GM04504 (cell line): Measurements from ENCODE around the gene RNF41.
A peak's percentile ranks its signal among the peaks of the same experiment; 100 is the strongest.
"Not testable (repeated sequence)": the region's sequence is repeated elsewhere in the genome, so short reads cannot be mapped to it uniquely, and the experiment has no call there.

Experiments
- DNase-seq: peaks from one replicate; pipeline ENCODE4 v3.0.0-alpha.2; 2012; ENCODE audit warnings: low read depth

Gene RNF41

GRCh38 chr12:56165369-56165768, 56.4 kb downstream of the RNF41 start:
- no peak for DNase-seq

DNA sequence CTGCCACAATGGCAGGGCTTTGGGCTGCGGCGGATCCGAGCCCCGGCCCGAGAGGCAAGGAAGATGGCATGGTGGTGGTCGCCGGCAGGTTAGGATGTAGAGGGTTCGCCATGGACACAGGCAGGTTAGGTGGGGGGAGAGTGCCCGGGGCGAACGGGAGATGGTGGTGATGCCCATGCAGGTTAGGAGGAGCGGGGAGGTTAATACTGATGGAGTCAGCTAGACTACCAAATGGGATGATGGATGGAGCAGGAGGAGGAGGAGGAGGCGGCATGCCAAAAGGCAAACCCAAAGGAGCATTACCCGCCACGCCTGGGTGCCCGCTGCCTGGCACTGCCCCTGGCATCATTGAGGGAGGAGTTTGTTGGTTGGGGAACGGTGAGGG, 57.4 kb downstream of the RNF41 start:
- DNase-seq = no peak

DNA sequence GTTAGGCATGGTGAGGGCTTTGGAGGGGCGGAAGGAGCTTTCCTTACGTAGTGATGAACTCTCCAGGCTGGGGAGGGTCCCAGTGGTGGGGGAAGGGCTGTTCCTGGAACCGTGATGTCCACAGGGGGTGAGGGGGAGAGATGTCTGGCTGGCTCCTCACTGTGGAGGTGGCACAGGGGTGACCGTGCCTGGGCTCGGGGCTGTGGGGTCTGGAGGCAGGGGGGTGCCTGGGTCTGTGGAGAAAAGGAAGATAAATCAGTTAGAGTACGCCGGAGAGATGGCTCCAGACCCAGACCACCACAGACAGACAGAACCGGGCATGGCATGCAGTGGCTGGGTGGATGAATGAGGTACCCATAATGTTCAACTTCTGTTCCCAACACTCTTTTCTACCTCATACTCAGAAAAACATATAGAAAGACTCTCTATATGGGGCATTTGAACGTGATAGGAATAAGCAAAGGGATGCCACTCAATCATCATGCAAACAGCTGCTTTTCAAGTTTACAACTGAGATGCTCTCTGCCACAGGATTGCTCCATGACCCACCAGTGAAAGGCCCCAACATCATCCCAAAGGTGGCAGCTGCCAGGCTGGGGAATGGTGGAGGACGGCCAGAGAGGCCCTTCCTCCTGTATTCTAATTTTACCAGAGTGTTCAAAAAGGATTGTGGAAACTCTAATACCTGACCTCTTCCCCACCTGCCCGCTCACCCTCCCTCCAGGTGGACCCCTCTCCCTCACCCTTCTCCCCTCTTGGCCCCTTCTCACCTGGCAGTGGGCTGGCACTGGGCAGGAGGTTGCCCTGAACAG, 58.0 kb downstream of the RNF41 start:
- DNase-seq = no peak

GRCh38 chr12:56162468-56163290, 59.0 kb downstream of the RNF41 start:
- DNase-seq = no peak

- no peak for DNase-seq
Measured at GRCh38 chr12:56161690-56162351, 59.9 kb downstream of the RNF41 start.

GRCh38 chr12:56160894-56161689, 60.6 kb downstream of the RNF41 start:
- no peak for DNase-seq

- no peak for DNase-seq
Measured at GRCh38 chr12:56160193-56160763, 61.4 kb downstream of the RNF41 start.

DNA sequence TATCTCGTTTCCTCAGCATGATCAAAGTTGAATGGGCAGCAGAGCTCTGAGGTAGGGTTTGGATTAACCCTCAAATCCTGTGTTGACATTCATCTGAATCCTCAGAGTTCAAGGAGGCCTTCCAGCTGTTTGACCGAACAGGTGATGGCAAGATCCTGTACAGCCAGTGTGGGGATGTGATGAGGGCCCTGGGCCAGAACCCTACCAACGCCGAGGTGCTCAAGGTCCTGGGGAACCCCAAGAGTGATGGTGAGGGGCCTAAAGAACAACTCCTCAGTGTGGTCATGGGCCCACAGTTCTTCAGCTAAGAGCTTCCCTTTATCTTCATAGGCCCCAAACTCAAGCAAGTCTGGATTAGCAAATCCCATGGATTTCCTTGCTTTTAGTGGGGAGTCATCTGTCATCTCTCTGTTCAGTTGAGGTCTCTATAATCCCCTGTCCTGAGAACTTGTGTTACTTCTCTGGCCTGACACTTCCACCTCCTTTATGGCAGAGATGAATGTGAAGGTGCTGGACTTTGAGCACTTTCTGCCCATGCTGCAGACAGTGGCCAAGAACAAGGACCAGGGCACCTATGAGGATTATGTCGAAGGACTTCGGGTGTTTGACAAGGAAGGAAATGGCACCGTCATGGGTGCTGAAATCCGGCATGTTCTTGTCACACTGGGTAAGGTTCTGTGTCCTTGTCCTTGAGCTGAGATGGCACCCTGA, 62.1 kb downstream of the RNF41 start:
- no peak for DNase-seq

- DNase-seq = peak; percentile 45
Measured at GRCh38 chr12:56158926-56159461, 62.7 kb downstream of the RNF41 start.

- DNase-seq = peak; percentile 95
Measured at GRCh38 chr12:56158029-56158925, 63.4 kb downstream of the RNF41 start, which contains the start of gene MYL6. MYL6 (plus strand) TSS chr12:56158359; CDS start chr12:56158402, 43 bp downstream.

- DNase-seq = peak; percentile 71
Measured at GRCh38 chr12:56157201-56158028, 64.3 kb downstream of the RNF41 start.

DNA sequence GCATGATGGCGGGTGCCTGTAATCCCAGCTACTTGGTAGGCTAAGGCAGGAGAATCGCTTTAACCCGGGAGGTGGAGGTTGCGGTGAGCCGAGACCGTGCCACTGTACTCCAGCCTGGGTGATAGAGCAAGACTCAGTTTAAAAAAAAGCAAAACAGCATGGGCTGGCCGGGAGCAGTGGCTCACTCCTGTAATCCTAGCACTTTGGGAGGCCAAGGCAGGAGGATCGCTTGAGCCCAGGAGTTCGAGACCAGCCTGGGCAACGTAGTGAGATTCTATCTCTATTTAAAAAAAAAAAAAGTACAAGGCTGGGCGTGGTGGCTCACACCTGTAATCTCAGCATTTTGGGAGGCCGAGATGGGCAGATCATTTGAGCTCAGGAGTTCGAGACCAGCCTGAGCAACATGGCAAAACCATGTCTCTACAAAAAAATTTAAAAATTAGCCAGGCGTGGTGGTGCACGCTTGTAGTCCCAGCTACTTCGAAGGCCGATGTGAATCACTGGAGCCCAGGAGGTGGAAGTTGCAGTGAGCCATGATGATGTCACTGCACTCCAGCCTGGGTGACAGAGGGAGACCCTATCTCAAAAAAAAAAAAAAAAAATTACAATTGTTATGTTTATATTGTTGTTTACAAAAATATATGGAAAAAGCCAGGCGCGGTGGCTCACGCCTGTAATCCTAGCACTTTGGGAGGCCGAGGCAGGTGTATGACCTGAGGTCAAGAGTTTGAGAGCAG, 65.1 kb downstream of the RNF41 start:
- DNase-seq = not testable (repeated sequence)

- DNase-seq = no peak
Measured at GRCh38 chr12:56155256-56155845, 66.4 kb downstream of the RNF41 start.

GRCh38 chr12:56154818-56155217, 66.9 kb downstream of the RNF41 start:
- no peak for DNase-seq

DNA sequence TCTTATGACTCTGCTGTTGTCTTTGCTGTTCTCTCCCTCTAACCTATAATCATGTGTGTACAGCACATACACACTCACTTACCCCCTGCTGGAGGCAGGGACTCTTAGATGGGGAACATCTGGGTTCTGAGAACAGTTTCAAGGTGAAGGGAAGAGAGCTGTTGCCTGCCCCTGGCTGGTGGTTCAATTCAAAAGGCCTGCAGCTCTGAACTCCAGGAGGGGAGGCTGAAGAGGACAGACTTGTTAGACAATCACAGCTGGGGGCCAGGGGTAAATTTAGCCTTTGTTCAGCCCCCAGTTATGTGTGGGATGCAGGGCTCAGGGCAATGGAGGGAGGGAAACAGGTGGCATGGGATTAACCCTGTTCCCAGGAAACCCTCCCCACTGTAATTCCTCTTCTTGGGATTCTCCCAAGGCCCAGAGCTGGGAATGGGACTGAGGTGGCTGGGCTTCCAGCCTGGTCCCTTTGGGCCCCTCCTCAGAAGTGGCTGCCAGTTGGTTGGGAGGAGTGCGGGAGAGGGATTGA, 67.4 kb downstream of the RNF41 start:
- no peak for DNase-seq

DNA sequence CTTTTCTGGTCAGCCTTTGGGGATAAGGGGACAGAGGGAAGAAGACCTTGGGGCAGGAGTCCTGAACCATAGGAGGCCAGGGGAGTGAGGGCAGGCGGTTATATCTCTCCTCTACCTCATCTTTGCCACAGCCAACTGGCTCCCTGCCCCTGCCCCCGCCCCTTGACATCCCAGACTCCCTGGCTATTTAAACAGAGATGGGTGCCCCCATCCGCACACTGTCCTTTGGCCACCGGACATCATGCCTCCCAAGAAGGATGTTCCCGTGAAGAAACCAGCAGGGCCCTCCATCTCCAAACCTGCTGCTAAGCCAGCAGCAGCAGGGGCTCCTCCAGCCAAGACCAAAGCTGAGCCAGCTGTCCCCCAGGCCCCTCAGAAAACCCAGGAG, 68.0 kb downstream of the RNF41 start:
- DNase-seq = no peak
